NCI-H510A (cell line): Measurements from ENCODE around the gene CCDC188.

Source experiments
- DNase-seq: peaks from one replicate; lab custom pipeline; 2025; lab: John Stamatoyannopoulos, UW

CCDC188 gene

DNA sequence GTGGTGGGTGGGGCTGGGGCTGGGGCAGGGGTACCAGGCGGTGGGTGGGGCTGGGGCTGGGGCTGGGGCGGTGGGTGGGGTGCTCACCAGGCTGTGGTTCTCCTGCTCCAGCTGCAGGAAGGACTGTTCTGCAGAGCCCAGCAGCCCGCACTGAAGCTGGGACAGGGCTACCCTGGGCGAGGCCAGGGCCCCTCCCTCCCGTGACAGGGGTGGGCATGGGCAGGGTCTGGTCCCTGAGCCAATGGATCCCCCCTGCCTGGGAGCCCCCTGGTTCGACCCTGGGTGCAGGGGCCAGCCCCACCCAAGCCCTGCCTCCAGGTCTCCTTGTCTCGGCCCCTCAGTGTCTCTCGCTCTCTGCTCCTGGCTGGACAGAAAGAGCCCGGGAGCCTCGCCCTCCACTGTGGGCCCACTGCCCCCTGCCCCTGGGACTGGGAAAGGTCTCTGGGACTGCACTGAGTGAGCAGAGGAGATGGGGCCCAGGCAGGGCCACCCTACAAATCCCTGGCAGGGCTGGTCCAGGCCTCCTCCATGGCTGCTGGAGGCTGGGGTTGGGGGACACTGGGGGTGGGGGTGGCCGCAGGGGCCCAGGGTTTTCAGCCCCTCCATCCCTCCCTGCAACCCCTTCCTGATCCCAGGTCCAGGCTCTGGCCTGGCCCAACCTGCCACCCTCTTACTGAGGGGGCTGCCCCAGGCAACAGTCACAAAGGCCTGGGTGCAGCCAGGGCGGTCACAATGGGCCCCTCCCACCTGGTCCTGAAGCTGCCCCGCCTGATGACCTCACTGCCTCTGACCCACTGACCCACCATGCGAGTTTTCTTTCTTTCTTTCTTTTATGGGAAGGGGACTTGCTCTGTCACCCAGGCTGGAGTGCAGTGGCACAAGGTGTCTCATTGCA lies at the start of gene CCDC188:
Gene CCDC188, minus strand, starts transcription at position 675 of the 895 bp plus-strand sequence. Its CDS starts 69 bp downstream, at position 606.
- DNase-seq, result no peak

DNA sequence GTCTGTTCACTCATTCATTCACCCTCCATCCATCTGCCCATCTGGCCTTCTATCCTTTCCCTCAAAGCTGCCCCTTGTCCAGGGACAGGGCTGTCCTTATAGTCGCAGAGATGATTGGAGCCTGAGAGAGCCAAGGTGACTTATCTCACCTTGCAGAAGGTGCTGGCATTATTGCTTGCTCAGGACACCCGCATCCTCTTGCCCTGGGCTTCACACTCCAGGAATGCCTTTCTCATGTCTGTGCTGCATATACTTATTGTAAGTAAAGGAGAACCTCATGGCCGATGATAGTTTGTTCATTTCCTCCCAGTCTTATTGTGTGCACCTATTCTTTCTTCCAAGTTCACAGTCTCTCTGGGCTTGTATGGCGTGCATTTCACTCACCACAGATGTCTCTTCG lies 49.1 kb upstream of the CCDC188 start:
- no peak for DNase-seq

GRCh38 chr22:20199413-20199842 lies 48.6 kb upstream of the CCDC188 start:
- DNase-seq, result no peak

GRCh38 chr22:20198557-20199319 lies 47.9 kb upstream of the CCDC188 start:
- DNase-seq, result no peak

DNA sequence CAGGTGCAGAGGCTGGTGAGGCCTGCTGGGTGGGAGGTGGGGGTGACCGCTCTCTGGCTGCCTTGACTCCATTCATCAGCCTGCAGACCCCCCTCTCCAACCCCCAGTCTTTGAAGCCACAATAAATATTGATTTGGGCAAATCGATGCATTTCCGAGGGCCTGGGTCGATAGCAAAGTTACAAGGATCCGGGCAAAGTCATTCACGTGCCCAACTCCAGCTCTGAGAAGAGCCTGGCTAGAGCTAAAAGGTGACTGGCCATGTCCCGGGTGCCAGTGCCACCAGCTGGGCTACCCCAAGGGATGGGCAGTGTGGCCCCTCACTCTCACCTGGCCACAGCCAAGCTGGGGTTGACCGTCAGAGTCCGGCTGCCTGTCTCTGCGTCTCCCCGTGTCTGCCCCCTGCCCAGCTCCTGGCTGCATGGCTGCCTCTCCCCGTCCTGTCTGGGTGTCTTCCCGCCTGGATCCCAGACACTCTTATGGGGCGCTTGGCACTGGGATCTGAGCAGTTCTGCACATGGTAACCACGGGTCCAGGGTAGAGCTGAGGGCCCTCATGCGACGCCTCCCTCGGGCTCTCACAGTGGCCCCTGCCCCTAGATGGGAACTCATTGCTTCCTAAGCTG lies 46.7 kb upstream of the CCDC188 start:
- no peak for DNase-seq

GRCh38 chr22:20196094-20196842 lies 45.4 kb upstream of the CCDC188 start:
- no peak for DNase-seq

DNA sequence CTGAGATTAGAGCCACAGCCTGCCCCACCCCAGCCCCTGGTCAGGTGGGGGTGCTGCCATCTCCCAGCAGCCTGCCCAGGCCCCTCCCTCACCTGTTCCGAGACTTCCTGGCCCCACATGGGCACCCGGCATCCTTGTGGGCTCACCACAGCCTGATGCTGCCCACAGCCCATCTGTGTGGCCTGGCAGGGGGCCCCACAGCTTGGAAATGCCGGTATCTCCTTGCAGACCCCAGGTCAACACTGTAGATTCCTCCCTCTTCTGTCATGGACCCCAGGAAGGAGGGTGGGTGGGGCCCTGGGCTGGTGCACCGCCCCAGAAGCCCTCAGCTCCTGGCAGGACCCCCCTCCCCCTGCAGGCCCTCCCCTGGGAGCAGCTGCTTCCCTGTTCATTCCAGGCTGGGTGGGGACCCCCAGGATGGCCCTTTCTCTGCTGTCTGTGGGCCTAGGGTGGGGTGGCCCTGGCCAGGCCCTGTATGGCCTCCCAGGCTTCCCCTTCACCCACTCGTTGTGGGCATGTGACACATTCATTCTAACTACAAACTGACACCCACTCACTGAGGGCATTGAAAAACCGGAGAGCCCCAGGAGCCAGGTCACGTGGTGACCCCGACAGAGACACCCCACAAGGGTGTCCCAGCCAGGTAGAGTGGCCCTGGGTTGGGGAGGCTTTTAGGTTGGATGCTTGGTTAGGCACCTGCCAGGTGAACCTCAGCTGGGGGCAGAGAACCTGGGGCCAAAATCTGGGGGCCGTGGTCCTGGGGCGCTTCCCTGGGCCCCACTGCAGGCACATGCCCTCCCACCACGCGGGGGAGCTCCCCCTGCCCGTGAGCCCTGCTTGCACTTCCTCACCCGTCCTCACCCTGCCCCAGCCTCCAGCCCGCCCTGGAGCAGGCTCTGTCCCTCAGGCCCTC lies 44.1 kb upstream of the CCDC188 start:
- no peak for DNase-seq

GRCh38 chr22:20193761-20194494 lies 43.1 kb upstream of the CCDC188 start:
- DNase-seq, result no peak

DNA sequence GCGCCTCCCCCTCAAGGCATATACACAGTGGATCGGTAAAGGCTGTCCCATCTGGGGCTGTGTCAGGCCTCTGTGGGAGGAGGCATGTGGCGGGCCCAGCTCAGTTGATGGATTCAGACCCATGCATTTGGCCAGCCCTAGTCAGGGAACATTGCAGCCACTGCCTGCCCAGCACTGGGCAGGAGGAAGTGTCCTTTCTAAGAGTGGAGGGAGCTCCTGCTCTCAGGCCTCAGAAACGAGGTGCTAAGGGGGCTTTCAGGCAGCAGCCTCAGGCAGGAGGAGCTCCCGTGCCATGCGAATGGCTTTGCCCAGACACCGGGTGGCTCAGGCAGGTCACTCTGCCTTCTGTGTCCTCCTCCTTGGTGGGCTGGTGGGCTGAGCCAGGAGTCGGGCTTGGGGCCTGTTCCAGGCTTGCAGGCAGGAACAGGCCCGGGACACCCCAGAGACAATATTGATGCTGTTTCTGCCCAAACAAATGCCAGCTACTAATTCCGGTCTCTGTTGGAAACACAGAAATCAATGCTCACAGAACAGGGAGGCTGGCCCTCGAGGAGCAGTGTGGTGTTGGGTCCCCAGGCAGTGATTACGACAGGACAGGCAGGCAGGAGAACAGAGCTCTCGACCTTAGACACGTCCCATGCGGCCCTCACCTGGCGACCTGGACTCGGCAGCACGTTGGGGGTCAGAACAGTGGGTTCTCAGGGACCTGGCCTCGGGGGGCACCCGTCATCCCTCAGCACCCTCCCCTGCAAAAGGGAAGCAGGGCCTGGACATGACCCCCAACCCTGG lies 42.3 kb upstream of the CCDC188 start:
- no peak for DNase-seq

DNA sequence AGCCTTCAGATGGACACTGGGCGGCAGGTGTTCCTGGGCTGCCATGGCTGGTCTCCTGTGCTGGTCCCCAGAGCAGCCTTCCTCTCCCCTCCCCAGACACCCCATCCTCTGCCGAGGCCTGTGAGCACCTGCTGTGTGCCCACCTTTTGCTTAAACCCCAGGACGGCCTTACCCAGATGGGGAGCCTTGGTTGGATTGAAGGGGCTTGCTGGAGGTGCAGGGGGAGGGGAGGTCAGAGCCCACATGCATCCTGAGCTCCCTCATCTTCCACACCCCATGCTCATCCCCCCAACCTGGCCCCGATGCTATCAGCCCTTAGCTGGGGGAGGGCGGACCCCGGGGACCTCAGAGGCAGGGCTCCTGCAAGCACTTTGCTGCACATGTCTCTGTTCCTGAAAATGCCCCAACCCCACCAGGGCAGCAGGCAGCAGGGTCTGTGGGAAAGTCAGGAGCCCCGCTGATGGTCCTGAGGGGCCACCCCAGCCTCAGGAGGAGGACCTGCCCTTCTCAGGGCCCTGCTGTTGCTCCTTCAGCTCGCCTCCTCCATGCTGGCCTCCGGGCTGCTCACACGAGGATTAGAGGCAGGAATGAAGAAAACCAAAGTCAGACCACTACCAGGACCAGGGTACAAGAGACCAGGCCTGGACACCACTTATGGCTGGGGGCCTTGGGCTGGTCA lies 41.6 kb upstream of the CCDC188 start:
- no peak for DNase-seq

DNA sequence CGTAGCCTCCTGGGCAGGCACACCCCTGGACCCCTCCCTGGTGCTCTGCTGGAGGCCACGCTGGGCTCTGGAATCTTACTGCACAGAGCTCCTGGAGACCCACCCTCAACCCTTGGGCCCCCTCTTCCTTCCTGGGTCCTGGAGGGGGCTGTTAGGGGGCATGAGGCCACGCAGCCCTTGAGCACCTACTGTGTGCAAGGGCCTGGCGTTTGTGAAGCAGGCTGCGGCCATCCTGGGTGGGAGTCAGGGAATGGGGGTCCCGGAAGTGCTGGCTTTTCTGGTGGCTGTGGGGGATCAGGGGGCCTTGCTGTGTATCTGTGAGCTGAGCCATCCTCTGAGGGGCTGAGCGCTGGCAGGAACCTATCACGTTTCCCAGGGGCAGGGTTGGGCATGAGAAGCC lies 40.9 kb upstream of the CCDC188 start:
- no peak for DNase-seq

DNA sequence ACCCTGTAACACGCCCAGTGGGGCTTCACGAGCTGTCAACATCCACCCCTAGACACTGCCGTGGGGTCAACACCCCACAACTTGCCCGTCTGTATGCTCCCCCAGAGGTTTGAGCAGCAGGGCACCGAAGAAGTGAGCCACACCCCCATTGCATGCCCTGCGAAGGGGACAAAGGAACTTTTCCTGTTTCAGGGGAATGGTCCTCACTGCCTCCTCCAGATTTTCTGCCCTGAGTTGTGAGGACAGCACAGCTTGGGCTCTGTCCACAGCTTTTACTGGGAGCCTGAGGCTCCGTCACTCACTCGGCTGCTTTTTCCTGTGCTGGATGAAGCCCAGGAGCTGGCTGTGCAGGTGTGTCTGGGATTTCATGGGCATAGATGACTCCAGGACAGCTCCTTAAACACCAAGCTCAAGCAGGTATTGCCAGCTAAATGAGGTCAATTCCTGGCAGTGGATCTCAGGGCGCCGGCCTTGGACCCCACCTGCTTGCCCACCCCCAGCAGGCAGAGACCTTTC lies 40.2 kb upstream of the CCDC188 start:
- no peak for DNase-seq

DNA sequence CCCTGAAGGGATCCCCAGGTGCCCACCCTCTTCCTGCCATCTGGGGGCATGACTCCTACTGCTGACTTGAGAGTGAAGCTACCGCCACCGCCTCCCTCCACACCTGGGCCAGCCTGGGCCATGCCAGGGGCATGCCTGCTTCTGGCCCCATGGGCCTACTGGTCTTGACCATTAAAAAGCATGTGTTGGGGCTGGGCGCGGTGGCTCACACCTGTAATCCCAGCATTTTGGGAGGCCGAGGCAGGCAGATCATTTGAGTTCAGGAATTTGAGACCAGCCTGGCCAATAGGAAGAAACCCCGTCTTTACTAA lies 37.7 kb upstream of the CCDC188 start:
- DNase-seq, result no peak

- DNase-seq, result no peak
Measured at GRCh38 chr22:20187777-20188566, 37.1 kb upstream of the CCDC188 start.

DNA sequence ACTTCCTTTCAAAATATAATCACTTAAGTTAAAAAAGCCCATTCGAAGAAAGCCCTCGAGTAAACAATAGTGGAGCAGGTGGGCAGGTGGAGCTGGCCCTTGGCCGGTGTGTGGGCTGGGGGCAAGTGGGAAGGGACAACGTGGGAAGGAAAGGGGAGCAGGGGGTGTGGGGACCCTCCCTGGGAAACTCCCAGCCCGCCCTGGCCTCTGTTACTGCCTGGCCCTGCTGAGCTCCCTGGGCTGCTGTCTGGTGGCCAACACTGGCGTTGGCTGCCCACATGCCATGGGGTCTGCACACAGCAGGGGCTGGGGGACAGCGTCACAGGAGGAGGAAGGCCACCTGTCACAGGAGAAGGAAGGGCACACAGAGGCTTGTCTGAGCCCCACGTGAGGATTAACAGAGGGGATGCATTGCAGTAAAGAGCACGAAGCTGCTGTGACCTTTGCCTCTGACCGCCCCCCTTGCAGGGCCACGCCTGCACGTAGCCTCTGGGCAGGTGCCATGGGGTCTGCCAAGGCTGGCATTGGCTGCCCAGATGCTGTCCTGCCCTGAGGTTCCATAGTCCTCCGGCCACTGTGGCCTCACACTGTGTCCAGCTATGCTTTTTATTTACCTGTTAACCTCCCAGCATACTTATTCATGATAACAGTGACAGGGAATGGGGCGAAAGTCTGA lies 36.2 kb upstream of the CCDC188 start:
- no peak for DNase-seq

- DNase-seq, result no peak
Measured at GRCh38 chr22:20186183-20186870, 35.5 kb upstream of the CCDC188 start.

GRCh38 chr22:20185750-20186149 lies 34.9 kb upstream of the CCDC188 start:
- no peak for DNase-seq
